WERI-Rb-1 (cell line): ENCODE data around the gene RELL1.

Source experiments
- DNase-seq: peaks from one replicate; pipeline ENCODE4 v3.0.0-alpha.2; 2020
- H3K27ac ChIP-seq: fragments of 250-450 bp; sonication (Bioruptor Pico); 2 replicates; pipeline ENCODE4 v1.5.1; 2020; ENCODE audit warnings: mild to moderate bottlenecking, moderate library complexity
- H3K27me3 ChIP-seq: fragments of 250-450 bp; sonication (Bioruptor Pico); 2 replicates; pipeline ENCODE4 v1.5.1; 2021; ENCODE audit warnings: mild to moderate bottlenecking, low read depth, moderate library complexity; ENCODE audit not compliant: insufficient read depth, severe bottlenecking
- H3K36me3 ChIP-seq: fragments of 250-450 bp; sonication (Bioruptor Pico); 2 replicates; pipeline ENCODE4 v1.5.1; 2020; ENCODE audit warnings: mild to moderate bottlenecking, moderate library complexity
- H3K4me3 ChIP-seq: 2 replicates; pipeline ENCODE4 v1.5.1; 2011; ENCODE audit warnings: low read depth, mild to moderate bottlenecking, control low read depth, low read length
- H3K9me3 ChIP-seq: fragments of 250-450 bp; sonication (Bioruptor Pico); 2 replicates; pipeline ENCODE4 v1.5.1; 2021; ENCODE audit warnings: mild to moderate bottlenecking, moderate library complexity; ENCODE audit not compliant: severe bottlenecking
- CTCF ChIP-seq: IDR thresholded peaks from 2 replicates; pipeline ENCODE4 v1.5.1; 2011; ENCODE audit warnings: low read depth, mild to moderate bottlenecking, control low read depth, inconsistent platforms, low read length

Gene RELL1

GRCh38 chr4:37664696-37665095, 21.5 kb downstream of the RELL1 start:
- no peak for TF ChIP-seq CTCF
- Histone ChIP-seq H3K9me3 (no peaks in the 10 kb centered on the region), H3K36me3 (no peaks in the 10 kb centered on the region), H3K27ac (no peak overlapping the region), H3K27me3 (no peaks in the 10 kb centered on the region), H3K4me3 (no peak overlapping the region)
- DNase-seq, result no peak

GRCh38 chr4:37663552-37663951, 22.6 kb downstream of the RELL1 start:
- no peak overlapping the region for H3K4me3 ChIP-seq
- TF ChIP-seq CTCF, result no peak
- no peak for DNase-seq
- H3K9me3 ChIP-seq, result no peaks in the 10 kb centered on the region
- no peaks in the 10 kb centered on the region for H3K36me3 ChIP-seq
- H3K27ac ChIP-seq, result no peak overlapping the region
- H3K27me3 ChIP-seq, result no peaks in the 10 kb centered on the region

- H3K27me3 ChIP-seq, result no peaks in the 10 kb centered on the region
- TF ChIP-seq CTCF, result no peak
- no peaks in the 10 kb centered on the region for H3K9me3 ChIP-seq
- no peak overlapping the region for H3K4me3 ChIP-seq
- no peak overlapping the region for H3K27ac ChIP-seq
- H3K36me3 ChIP-seq, result no peaks in the 10 kb centered on the region
- no peak for DNase-seq
These were observed 23.2 kb downstream of the RELL1 start for GRCh38 chr4:37662861-37663390.

GRCh38 chr4:37662251-37662650, 23.9 kb downstream of the RELL1 start:
- Histone ChIP-seq H3K9me3 (no peaks in the 10 kb centered on the region), H3K27me3 (no peaks in the 10 kb centered on the region), H3K36me3 (no peaks in the 10 kb centered on the region), H3K4me3 (no peak overlapping the region), H3K27ac (no peak overlapping the region)
- no peak for DNase-seq
- no peak for TF ChIP-seq CTCF

- Histone ChIP-seq H3K27me3 (no peaks in the 10 kb centered on the region), H3K9me3 (no peaks in the 10 kb centered on the region), H3K27ac (no peak overlapping the region), H3K4me3 (no peak overlapping the region), H3K36me3 (no peaks in the 10 kb centered on the region)
- no peak for TF ChIP-seq CTCF
- DNase-seq, result no peak
These were observed 24.4 kb downstream of the RELL1 start for GRCh38 chr4:37661772-37662171.

GRCh38 chr4:37659696-37660095, 26.5 kb downstream of the RELL1 start:
- no peak for DNase-seq
- no peak for TF ChIP-seq CTCF
- Histone ChIP-seq H3K9me3 (no peaks in the 10 kb centered on the region), H3K27me3 (no peaks in the 10 kb centered on the region), H3K4me3 (no peak overlapping the region), H3K36me3 (no peaks in the 10 kb centered on the region), H3K27ac (no peak overlapping the region)
